K562 (cell line): ENCODE data around the gene ACBD5. TPM values are rescaled to one million over a fixed set of nuclear protein-coding genes. Genes with fewer than 3 reads are reported as not detected.

Experiments used
- HOXB6 ChIP-seq: fragments of 250-450 bp; sonication (Bioruptor Pico); IDR thresholded peaks from 2 replicates; pipeline ENCODE4 v1.5.1; 2022; ENCODE audit warnings: mild to moderate bottlenecking, borderline replicate concordance
- KDM1A ChIP-seq, 2 experiments: fragments of 450-650 bp; IDR thresholded peaks; 2 replicates each; pipeline ENCODE4 v1.6.1; 2016; ENCODE audit warnings: mild to moderate bottlenecking in 2 of 2
- LCOR ChIP-seq: sonication (generic); formaldehyde crosslinking; IDR thresholded peaks from 2 replicates; pipeline ENCODE4 v1.8.0; 2022; ENCODE audit warnings: mild to moderate bottlenecking, missing genetic modification reagents
- MLLT1 ChIP-seq, 2 experiments: fragments of 450-650 bp; IDR thresholded peaks; 2 replicates each; pipeline ENCODE4 v1.6.1; 2016
- MYBL2 ChIP-seq, 2 experiments: fragments of 450-650 bp in 1 of 2; sonication (generic) in 1 of 2; formaldehyde crosslinking in 1 of 2; IDR thresholded peaks; 2 replicates each; pipeline versions ENCODE4 v1.6.1 to v1.8.1; 2017 to 2022; ENCODE audit warnings: borderline replicate concordance in 1 of 2, inconsistent platforms in 1 of 2, low read depth in 1 of 2, mild to moderate bottlenecking in 1 of 2, missing genetic modification reagents in 1 of 2, moderate library complexity in 1 of 2
- NR3C1 ChIP-seq: sonication (generic); formaldehyde crosslinking; IDR thresholded peaks from 2 replicates; pipeline ENCODE4 v1.8.1; 2022; ENCODE audit warnings: missing genetic modification reagents
- SLC30A9 ChIP-seq: fragments of 250-450 bp; sonication (Bioruptor Pico); IDR thresholded peaks from 2 replicates; pipeline ENCODE4 v1.8.0; 2022; ENCODE audit warnings: mild to moderate bottlenecking, moderate library complexity
- SP2 ChIP-seq: IDR thresholded peaks from 2 replicates; pipeline ENCODE4 v1.6.1; 2011; ENCODE audit warnings: mild to moderate bottlenecking, low read depth, low read length, moderate library complexity; ENCODE audit not compliant: poor library complexity, severe bottlenecking; ENCODE audit errors: extremely low read depth
- ZBTB7A ChIP-seq: IDR thresholded peaks from 2 replicates; pipeline ENCODE4 v1.6.1; 2011; ENCODE audit warnings: low read depth, mild to moderate bottlenecking, low read length, moderate library complexity, borderline replicate concordance; ENCODE audit not compliant: control insufficient read depth
- ZNF354B ChIP-seq: fragments of 250-450 bp; sonication (Bioruptor Pico); IDR thresholded peaks from 2 replicates; pipeline ENCODE4 v1.4.0; 2020
- ZNF583 ChIP-seq: fragments of 250-450 bp; sonication (Bioruptor Pico); IDR thresholded peaks from 2 replicates; pipeline ENCODE4 v1.4.0; 2020
- ZNF696 ChIP-seq: fragments of 250-450 bp; sonication (Bioruptor Pico); conservative IDR thresholded peaks from 2 replicates; pipeline ENCODE4 v1.4.0; 2020; ENCODE audit warnings: mild to moderate bottlenecking, moderate library complexity
- polyA plus RNA-seq, 8 experiments: library from polyadenylated mRNA; depleted of rRNA in 4 of 8; stranded (reverse) in 5 of 8; unstranded in 3 of 8; fragments of >200 nt; fragmentation: Nextera tagmentation in 2 of 8; fragmentation: Illumina TruSeq in 1 of 8; extraction: Ambion mirVana in 2 of 8; extraction: Trizol in 1 of 8; gene quantifications; 2 replicates each; pipeline versions ENCODE4 v1.2.1 to v1.2.3, GENCODE V29; 2011 to 2014; ENCODE audit warnings: inconsistent platforms in 1 of 8, missing spikeins in 1 of 8
- total RNA-seq, 7 experiments: library from RNA; depleted of rRNA in 6 of 7; stranded (reverse); fragments of >200 nt in 6 of 7; fragmentation: Illumina TruSeq in 2 of 7; extraction: Trizol in 2 of 7; gene quantifications; 2 replicates each; pipeline versions ENCODE4 v1.2.1 to v1.2.3, GENCODE V29; 2011 to 2021; ENCODE audit warnings: low replicate concordance in 1 of 7
- TF ChIP-seq, protein P1 (sequence below): sonication (generic); formaldehyde crosslinking; IDR thresholded peaks from 2 replicates; pipeline ENCODE4 v1.8.0; 2023; ENCODE audit warnings: missing genetic modification reagents, mild to moderate bottlenecking, borderline replicate concordance
- TF ChIP-seq, protein P2 (sequence below): sonication (generic); formaldehyde crosslinking; IDR thresholded peaks from 2 replicates; pipeline ENCODE4 v1.8.0; 2022; ENCODE audit warnings: mild to moderate bottlenecking, missing genetic modification reagents
- TF ChIP-seq, protein P3 (sequence below), 2 experiments: fragments of 150-350 bp in 1 of 2; IDR thresholded peaks; 2 replicates each; pipeline ENCODE4 v1.6.1; 2012 to 2016; ENCODE audit warnings: low read depth in 2 of 2, low read length in 2 of 2, mild to moderate bottlenecking in 1 of 2, moderate library complexity in 1 of 2

ACBD5 gene
- total and polyA plus RNA-seq, 9 of the 15 experiments (the other 6 are each of a cell fraction or from before 2014, with no cell fraction given), result 1.5 to 10.3 (median 7.8) TPM

GRCh38 chr10:27252267-27253000 is 11.8 kb upstream of the ACBD5 start (continued):
- TF ChIP-seq, protein P1, sequence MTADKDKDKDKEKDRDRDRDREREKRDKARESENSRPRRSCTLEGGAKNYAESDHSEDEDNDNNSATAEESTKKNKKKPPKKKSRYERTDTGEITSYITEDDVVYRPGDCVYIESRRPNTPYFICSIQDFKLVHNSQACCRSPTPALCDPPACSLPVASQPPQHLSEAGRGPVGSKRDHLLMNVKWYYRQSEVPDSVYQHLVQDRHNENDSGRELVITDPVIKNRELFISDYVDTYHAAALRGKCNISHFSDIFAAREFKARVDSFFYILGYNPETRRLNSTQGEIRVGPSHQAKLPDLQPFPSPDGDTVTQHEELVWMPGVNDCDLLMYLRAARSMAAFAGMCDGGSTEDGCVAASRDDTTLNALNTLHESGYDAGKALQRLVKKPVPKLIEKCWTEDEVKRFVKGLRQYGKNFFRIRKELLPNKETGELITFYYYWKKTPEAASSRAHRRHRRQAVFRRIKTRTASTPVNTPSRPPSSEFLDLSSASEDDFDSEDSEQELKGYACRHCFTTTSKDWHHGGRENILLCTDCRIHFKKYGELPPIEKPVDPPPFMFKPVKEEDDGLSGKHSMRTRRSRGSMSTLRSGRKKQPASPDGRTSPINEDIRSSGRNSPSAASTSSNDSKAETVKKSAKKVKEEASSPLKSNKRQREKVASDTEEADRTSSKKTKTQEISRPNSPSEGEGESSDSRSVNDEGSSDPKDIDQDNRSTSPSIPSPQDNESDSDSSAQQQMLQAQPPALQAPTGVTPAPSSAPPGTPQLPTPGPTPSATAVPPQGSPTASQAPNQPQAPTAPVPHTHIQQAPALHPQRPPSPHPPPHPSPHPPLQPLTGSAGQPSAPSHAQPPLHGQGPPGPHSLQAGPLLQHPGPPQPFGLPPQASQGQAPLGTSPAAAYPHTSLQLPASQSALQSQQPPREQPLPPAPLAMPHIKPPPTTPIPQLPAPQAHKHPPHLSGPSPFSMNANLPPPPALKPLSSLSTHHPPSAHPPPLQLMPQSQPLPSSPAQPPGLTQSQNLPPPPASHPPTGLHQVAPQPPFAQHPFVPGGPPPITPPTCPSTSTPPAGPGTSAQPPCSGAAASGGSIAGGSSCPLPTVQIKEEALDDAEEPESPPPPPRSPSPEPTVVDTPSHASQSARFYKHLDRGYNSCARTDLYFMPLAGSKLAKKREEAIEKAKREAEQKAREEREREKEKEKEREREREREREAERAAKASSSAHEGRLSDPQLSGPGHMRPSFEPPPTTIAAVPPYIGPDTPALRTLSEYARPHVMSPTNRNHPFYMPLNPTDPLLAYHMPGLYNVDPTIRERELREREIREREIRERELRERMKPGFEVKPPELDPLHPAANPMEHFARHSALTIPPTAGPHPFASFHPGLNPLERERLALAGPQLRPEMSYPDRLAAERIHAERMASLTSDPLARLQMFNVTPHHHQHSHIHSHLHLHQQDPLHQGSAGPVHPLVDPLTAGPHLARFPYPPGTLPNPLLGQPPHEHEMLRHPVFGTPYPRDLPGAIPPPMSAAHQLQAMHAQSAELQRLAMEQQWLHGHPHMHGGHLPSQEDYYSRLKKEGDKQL (CRISPR knock-in tag), result no peak
- TF ChIP-seq ZBTB7A (peak; percentile 65; the same call in 1 of the 2 replicates), NR3C1 (CRISPR knock-in tag) (no peak), KDM1A (IDR thresholded peaks at IDR 0.05) (no peak), ZNF354B (no peak), SLC30A9 (CRISPR knock-in tag) (no peak), SP2 (no peak), MYBL2 (IDR thresholded peaks at IDR 0.05; ENCODE audit: low read depth) (no peak), MYBL2 (CRISPR knock-in tag; IDR thresholded peaks at IDR 0.05; ENCODE audit: borderline replicate concordance) (no peak), ZNF696 (CRISPR knock-in tag) (no peak), LCOR (no peak), MLLT1 (IDR thresholded peaks at IDR 0.05) (no peak), ZNF583 (CRISPR knock-in tag) (no peak), HOXB6 (CRISPR knock-in tag) (no peak)
- TF ChIP-seq, protein P2, sequence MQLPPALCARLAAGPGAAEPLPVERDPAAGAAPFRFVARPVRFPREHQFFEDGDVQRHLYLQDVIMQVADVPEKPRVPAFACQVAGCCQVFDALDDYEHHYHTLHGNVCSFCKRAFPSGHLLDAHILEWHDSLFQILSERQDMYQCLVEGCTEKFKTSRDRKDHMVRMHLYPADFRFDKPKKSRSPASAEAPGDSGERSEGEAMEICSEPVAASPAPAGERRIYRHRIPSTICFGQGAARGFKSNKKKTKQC (CRISPR knock-in tag), result no peak
- TF ChIP-seq, protein P3, sequence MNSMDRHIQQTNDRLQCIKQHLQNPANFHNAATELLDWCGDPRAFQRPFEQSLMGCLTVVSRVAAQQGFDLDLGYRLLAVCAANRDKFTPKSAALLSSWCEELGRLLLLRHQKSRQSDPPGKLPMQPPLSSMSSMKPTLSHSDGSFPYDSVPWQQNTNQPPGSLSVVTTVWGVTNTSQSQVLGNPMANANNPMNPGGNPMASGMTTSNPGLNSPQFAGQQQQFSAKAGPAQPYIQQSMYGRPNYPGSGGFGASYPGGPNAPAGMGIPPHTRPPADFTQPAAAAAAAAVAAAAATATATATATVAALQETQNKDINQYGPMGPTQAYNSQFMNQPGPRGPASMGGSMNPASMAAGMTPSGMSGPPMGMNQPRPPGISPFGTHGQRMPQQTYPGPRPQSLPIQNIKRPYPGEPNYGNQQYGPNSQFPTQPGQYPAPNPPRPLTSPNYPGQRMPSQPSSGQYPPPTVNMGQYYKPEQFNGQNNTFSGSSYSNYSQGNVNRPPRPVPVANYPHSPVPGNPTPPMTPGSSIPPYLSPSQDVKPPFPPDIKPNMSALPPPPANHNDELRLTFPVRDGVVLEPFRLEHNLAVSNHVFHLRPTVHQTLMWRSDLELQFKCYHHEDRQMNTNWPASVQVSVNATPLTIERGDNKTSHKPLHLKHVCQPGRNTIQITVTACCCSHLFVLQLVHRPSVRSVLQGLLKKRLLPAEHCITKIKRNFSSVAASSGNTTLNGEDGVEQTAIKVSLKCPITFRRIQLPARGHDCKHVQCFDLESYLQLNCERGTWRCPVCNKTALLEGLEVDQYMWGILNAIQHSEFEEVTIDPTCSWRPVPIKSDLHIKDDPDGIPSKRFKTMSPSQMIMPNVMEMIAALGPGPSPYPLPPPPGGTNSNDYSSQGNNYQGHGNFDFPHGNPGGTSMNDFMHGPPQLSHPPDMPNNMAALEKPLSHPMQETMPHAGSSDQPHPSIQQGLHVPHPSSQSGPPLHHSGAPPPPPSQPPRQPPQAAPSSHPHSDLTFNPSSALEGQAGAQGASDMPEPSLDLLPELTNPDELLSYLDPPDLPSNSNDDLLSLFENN (IDR thresholded peaks at IDR 0.05; ENCODE audit: low read depth in 2 of 2, low read length in 2 of 2), result no peak
